GM18517 (cell line): ENCODE data around the gene FBLN1.
"Not testable (repeated sequence)": the region's sequence is repeated elsewhere in the genome, so short reads cannot be mapped to it uniquely, and the experiment has no call there.

Experiments used
- ATAC-seq: cut with Tn5 transposase; IDR thresholded peaks from one replicate; pipeline ENCODE4 v1.9.1; 2021; ENCODE audit warnings: mild to moderate bottlenecking, moderate library complexity; ENCODE audit not compliant: unreplicated experiment

Gene FBLN1

DNA sequence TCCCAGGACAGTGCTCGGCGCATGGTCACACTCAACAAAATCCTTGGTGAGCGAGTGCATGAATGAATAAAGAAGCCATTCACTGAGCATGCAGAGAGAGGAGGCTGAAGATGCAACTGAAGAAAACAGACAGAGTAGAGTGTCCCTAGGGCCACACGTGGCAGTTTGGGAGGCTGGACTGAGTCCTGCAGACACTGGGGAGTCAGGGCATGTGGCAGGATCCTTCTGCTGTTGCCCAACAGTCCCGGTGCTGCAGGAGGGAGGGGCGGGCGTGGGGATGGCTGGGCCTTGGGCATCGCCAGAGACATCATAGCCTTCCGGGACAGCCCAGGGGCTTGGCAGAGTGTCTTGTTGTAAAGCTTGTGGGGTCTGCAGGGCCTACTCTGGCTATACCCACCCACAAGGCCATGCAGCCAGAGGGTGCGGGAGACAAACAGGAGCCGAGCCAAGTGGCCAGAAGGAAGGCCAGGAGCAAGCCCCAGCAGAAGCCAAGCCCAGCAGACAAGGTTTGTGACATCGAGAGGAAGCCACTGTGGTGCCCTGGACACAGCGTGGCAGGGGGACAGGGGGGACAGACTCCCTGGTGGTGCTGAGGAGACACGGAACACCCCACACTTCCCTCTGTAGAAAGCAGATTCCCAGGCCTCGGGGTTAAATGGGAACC lies 26.7 kb upstream of the FBLN1 start:
- no peak for ATAC-seq

GRCh38 chr22:45476814-45477213 lies 25.9 kb upstream of the FBLN1 start:
- ATAC-seq = no peak

GRCh38 chr22:45477366-45478107 lies 25.1 kb upstream of the FBLN1 start:
- ATAC-seq = no peak

DNA sequence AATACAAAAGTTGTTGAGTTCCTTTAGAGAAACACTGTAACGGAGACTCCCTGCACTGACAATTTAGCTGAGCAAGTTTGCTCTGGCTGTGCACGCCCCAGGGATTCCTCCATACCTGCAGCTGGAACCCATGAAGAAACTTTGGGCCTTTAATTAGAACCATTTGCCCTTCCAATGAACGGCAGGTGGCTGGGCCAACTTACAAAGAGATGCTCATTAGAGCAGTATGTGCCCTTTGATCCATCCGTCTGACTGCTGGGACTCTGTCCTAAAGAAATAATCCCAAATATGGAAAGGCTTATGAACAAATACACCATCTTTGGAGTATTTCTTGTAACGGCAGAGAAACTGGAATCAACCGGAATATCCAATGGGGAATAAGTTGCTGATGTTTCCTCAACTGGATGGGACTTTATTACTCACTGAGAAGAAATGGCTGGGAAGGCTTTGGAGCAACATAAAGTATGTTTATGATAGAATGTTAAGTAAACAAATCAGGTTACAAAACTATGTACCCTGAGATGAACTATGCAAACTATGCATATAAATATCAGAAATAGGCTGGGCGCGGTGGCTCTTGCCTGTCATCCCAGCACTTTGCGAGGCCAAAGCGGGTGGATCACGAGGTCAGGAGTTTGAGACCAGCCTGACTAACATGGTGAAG lies 24.4 kb upstream of the FBLN1 start:
- no peak for ATAC-seq

DNA sequence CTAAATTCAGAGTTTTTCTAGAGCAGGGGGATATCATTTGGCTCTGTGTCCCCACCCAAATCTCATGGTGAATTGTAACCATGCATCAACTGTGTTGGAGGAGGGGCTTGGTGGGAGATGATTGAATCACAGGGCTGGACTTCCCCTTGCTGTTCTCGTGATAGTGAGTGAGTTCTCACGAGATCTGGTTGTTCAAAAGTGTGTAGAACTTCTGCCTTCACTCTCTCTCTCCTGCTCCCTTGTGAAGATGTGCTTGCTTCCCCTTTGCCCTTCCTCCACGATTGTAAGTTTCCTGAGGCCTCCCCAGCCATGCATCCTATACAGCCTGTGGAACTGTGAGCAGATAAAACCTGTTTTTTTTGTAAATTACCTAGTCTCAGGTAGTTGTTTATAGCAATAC lies 22.0 kb upstream of the FBLN1 start:
- ATAC-seq = no peak

- ATAC-seq = no peak
Observed at GRCh38 chr22:45481661-45482060, 21.0 kb upstream of the FBLN1 start.

GRCh38 chr22:45482169-45482568 lies 20.5 kb upstream of the FBLN1 start:
- ATAC-seq = no peak

- no peak for ATAC-seq
Observed at GRCh38 chr22:45483319-45483718, 19.4 kb upstream of the FBLN1 start.

GRCh38 chr22:45483918-45484499 lies 18.7 kb upstream of the FBLN1 start:
- no peak for ATAC-seq

GRCh38 chr22:45484742-45485141 lies 17.9 kb upstream of the FBLN1 start:
- ATAC-seq = no peak

GRCh38 chr22:45485261-45485660 lies 17.4 kb upstream of the FBLN1 start:
- ATAC-seq = no peak

DNA sequence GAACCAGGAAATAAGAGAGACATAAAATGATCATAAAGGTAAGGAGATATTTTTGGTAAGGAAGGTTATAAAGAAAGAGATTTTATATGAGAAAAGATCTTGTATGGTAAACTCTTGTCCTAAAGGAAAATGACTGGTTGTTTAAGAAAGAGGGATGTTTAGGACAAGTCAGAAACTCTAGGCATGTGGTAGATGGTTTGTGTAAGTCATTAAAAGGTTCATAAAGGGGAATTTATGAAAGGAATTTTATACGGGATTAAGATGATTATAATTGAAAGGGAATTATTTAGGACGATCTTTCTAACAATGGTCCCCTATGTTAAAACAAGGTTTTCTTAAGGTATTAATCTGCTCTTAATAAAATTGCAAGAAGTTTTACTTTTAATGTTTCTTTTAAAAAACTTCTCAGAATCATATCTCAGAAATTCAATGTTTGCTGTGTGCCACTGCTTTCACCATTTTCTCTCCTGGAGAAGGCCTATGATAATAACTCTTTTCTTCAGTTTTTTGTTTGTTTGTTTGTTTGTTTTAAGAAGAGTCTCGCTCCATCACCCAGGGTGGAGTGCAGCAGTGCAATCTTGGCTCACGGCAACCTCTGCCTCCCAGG lies 13.8 kb upstream of the FBLN1 start:
- no peak for ATAC-seq

- no peak for ATAC-seq
Observed at GRCh38 chr22:45490836-45491235, 11.8 kb upstream of the FBLN1 start.

GRCh38 chr22:45491841-45492240 lies 10.8 kb upstream of the FBLN1 start:
- ATAC-seq = no peak

DNA sequence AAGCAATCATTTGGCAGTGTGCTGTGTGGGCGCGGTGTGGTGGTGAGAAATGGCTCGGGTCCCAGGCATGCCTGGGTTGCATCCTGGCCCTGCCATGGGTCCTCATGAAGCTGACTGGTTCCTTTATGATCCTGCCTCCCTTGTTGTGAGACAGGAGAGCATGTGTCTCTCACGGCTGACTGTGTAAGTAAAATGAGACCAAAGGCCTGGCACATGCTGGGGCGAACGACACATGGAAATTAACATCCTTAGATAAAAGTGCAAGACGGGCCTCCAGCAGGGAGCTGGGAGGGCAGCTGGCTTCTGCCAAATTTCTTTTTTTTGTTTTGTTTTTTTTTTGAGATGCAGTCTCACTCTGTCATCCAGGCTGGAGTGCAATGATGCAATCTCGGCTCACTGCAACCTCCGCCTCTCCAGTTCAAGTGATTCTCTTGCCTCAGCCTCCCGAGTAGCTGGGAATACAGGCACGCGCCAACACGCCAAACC lies 9.4 kb upstream of the FBLN1 start:
- no peak for ATAC-seq

- ATAC-seq = not testable (repeated sequence)
Observed at GRCh38 chr22:45494306-45494705, 8.4 kb upstream of the FBLN1 start.

- not testable (repeated sequence) for ATAC-seq
Observed at GRCh38 chr22:45495616-45496015, 7.1 kb upstream of the FBLN1 start.

GRCh38 chr22:45496451-45496941 lies 6.2 kb upstream of the FBLN1 start:
- ATAC-seq = no peak

GRCh38 chr22:45497351-45498145 lies 5.1 kb upstream of the FBLN1 start:
- no peak for ATAC-seq

- ATAC-seq = no peak
Observed at GRCh38 chr22:45499746-45500145, 2.9 kb upstream of the FBLN1 start.
